Endodermal cell (in vitro differentiated cells): ENCODE results near the gene ZC3H11A. TPM values are rescaled to one million over a fixed set of nuclear protein-coding genes. Genes with fewer than 3 reads are reported as not detected.
"Not testable (repeated sequence)": the region's sequence is repeated elsewhere in the genome, so short reads cannot be mapped to it uniquely, and the experiment has no call there.

Experiments used
- DNase-seq: peaks from one replicate; pipeline ENCODE4 v3.0.0-alpha.2; 2017
- H3K27ac ChIP-seq: 2 replicates; pipeline ENCODE4 v1.5.1; 2013; ENCODE audit warnings: mild to moderate bottlenecking, low read depth, low read length, moderate library complexity
- H3K27me3 ChIP-seq: 2 replicates; pipeline ENCODE4 v1.6.1; 2013; ENCODE audit warnings: mild to moderate bottlenecking, low read length, moderate library complexity; ENCODE audit not compliant: insufficient read depth, control insufficient read depth, poor library complexity, severe bottlenecking
- H3K36me3 ChIP-seq: 2 replicates; pipeline ENCODE4 v1.7.0; 2013; ENCODE audit warnings: mild to moderate bottlenecking, low read length, moderate library complexity; ENCODE audit not compliant: control insufficient read depth, insufficient read depth
- H3K4me1 ChIP-seq: one replicate; pipeline ENCODE4 v1.7.0; 2013; ENCODE audit warnings: low read length; ENCODE audit not compliant: control insufficient read depth, insufficient read depth
- H3K4me3 ChIP-seq: 2 replicates; pipeline ENCODE4 v1.5.1; 2013; ENCODE audit warnings: mild to moderate bottlenecking, low read length, moderate library complexity
- H3K9ac ChIP-seq: 2 replicates; pipeline ENCODE4 v1.6.1; 2013; ENCODE audit warnings: mild to moderate bottlenecking, low read length, moderate library complexity; ENCODE audit not compliant: poor library complexity, severe bottlenecking; ENCODE audit errors: extremely low read depth
- H3K9me3 ChIP-seq: 2 replicates; pipeline ENCODE4 v1.6.1; 2013; ENCODE audit warnings: mild to moderate bottlenecking, low read length, moderate library complexity; ENCODE audit not compliant: control insufficient read depth
- H3K27ac Mint-ChIP-seq: 2 replicates; pipeline ENCODE4 v1.8.0; 2020; ENCODE audit warnings: mixed read lengths
- H3K27me3 Mint-ChIP-seq: 2 replicates; pipeline ENCODE4 v1.8.0; 2021; ENCODE audit warnings: mild to moderate bottlenecking, mixed read lengths; ENCODE audit not compliant: insufficient read depth
- H3K36me3 Mint-ChIP-seq: 2 replicates; pipeline ENCODE4 v1.8.0; 2020; ENCODE audit warnings: low read depth, mixed read lengths
- H3K4me1 Mint-ChIP-seq: 2 replicates; pipeline ENCODE4 v1.8.0; 2020; ENCODE audit warnings: mixed read lengths
- H3K4me3 Mint-ChIP-seq: 2 replicates; pipeline ENCODE4 v1.8.0; 2020; ENCODE audit warnings: mild to moderate bottlenecking, moderate library complexity, mixed read lengths
- H3K9me3 Mint-ChIP-seq: 2 replicates; pipeline ENCODE4 v1.8.0; 2020; ENCODE audit warnings: mild to moderate bottlenecking, mixed read lengths
- WGBS, 2 experiments: methylation state at CpG; one replicate each; pipeline versions ENCODE4 v1.1.5 to v1.1.7; 2013; ENCODE audit warnings: missing lambda C conversion rate in 2 of 2, mixed read lengths in 1 of 2; ENCODE audit not compliant: insufficient coverage in 1 of 2, insufficient read length in 1 of 2; 5-methylcytosine and 5-hydroxymethylcytosine counted together
- total RNA-seq, 2 donors: library from RNA; stranded (reverse); fragmentation: NEBNext Ultra II Directional in 1 of 2; extraction: Animal tissue kit (Norgen Biotek cat#: 25700) in 1 of 2; gene quantifications; 2 replicates in 1 of 2; 3 replicates in 1 of 2; pipeline ENCODE4 v1.2.1, GENCODE V29; 2021
- TF ChIP-seq, protein P1 (sequence below): fragments of 200-600 bp; sonication (generic); conservative IDR thresholded peaks from 2 replicates; pipeline ENCODE4 v1.5.0; 2021; ENCODE audit warnings: antibody characterized with exemption, mild to moderate bottlenecking

ZC3H11A gene
- total RNA-seq, 2 donors from 2014 or later = 83.9 to 119 TPM

GRCh38 chr1:203751051-203751450 is 44.4 kb upstream of the ZC3H11A start:
- Mint-ChIP-seq H3K9me3 (no peaks in the 10 kb centered on the region), H3K27ac (no peak overlapping the region), H3K4me1 (peaks cover 6% of the 10 kb centered on the region), H3K36me3 (peaks cover 2% of the 10 kb centered on the region), H3K4me3 (no peak overlapping the region), H3K27me3 (peaks cover 2% of the 10 kb centered on the region)
- Histone ChIP-seq H3K9ac (no peak overlapping the region), H3K4me3 (no peak overlapping the region), H3K27ac (no peak overlapping the region), H3K4me1 (no peaks in the 10 kb centered on the region), H3K36me3 (no peaks in the 10 kb centered on the region), H3K9me3 (no peaks in the 10 kb centered on the region), H3K27me3 (no peaks in the 10 kb centered on the region)
- TF ChIP-seq, protein P1, sequence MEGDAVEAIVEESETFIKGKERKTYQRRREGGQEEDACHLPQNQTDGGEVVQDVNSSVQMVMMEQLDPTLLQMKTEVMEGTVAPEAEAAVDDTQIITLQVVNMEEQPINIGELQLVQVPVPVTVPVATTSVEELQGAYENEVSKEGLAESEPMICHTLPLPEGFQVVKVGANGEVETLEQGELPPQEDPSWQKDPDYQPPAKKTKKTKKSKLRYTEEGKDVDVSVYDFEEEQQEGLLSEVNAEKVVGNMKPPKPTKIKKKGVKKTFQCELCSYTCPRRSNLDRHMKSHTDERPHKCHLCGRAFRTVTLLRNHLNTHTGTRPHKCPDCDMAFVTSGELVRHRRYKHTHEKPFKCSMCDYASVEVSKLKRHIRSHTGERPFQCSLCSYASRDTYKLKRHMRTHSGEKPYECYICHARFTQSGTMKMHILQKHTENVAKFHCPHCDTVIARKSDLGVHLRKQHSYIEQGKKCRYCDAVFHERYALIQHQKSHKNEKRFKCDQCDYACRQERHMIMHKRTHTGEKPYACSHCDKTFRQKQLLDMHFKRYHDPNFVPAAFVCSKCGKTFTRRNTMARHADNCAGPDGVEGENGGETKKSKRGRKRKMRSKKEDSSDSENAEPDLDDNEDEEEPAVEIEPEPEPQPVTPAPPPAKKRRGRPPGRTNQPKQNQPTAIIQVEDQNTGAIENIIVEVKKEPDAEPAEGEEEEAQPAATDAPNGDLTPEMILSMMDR = no peak
- 100% methylated on average over 1 to 3 of the region's 3 CpGs for WGBS, 2 experiments
- DNase-seq = no peak

DNA sequence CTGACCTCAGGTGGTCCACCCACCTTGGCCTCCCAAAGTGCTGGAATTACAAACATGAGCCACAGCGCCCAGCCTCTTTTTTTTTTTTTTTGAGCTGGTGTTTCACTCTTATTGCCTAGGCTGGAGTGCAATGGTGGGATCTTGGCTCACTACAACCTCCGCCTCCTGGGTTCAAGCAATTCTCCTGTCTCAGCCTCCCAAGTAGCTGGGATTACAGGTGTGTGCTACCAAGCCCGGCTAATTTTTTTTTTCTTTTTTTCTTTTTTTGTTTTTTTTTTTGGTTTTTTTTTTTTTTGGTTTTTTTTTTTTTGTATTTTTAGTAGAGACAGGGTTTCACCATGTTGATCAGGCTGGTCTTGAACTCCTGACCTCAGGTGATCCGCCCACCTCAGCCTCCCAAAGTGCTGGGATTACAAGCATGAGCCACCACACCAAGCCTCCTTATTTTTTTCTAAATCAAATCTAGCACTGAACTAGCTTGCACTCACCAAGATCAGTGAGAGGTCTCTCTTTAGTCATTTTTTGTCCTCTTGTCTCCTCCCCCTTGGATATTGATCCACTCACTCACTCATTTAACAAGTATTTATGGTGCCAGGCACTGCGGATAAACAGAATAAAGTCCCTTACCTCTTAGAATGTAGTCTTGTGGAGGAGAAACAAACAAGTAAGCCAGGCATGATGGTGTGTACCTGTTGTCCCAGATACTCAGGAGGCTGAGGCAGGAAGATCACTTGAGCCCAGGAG is 43.6 kb upstream of the ZC3H11A start:
- not testable (repeated sequence) for H3K4me3 Mint-ChIP-seq, H3K4me3 ChIP-seq, H3K9ac ChIP-seq, H3K36me3 Mint-ChIP-seq, DNase-seq, H3K27ac Mint-ChIP-seq, H3K36me3 ChIP-seq, H3K27me3 ChIP-seq, H3K27me3 Mint-ChIP-seq, H3K4me1 ChIP-seq, H3K27ac ChIP-seq, H3K9me3 ChIP-seq, H3K9me3 Mint-ChIP-seq
- H3K4me1 Mint-ChIP-seq = peaks cover 11% of the 10 kb centered on the region
- 82 to 100% methylated on average over 1 to 4 of the region's 5 CpGs for WGBS, 2 experiments

DNA sequence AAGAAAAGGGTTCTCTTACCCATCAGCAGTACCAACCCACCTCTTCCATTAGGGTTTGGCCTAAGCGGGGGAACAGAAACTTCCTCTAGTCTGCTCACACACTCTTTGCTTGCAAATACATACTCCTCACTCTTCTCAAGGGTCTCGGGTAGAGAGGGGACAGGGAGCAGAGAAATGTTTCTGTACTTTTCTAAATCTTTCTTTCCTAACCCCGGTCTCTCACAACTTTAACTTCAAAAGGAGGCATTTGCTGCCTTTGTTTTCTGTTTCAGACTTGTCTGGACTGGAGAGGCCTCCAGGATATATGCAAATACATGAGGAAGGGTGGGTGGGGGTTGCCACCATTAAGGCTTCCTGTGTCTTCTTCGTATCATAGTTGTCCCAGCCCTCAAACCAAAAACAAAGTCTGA is 41.0 kb upstream of the ZC3H11A start:
- WGBS, 2 experiments = 66 to 83% methylated on average over 2 to 4 of the region's 4 CpGs

More for the DNA sequence above, 41.0 kb upstream of the ZC3H11A start:
- Histone ChIP-seq H3K27me3 (no peaks in the 10 kb centered on the region), H3K9ac (no peak overlapping the region), H3K4me1 (no peaks in the 10 kb centered on the region), H3K9me3 (no peaks in the 10 kb centered on the region), H3K4me3 (no peak overlapping the region), H3K36me3 (no peaks in the 10 kb centered on the region), H3K27ac (no peak overlapping the region)
- Mint-ChIP-seq H3K9me3 (no peaks in the 10 kb centered on the region), H3K4me1 (peaks cover 12% of the 10 kb centered on the region), H3K36me3 (no peaks in the 10 kb centered on the region), H3K4me3 (no peak overlapping the region), H3K27ac (no peak overlapping the region), H3K27me3 (no peaks in the 10 kb centered on the region)
- TF ChIP-seq, protein P1 = no peak
- no peak for DNase-seq
